ENCODE data around the gene NR6A1.

DNA sequence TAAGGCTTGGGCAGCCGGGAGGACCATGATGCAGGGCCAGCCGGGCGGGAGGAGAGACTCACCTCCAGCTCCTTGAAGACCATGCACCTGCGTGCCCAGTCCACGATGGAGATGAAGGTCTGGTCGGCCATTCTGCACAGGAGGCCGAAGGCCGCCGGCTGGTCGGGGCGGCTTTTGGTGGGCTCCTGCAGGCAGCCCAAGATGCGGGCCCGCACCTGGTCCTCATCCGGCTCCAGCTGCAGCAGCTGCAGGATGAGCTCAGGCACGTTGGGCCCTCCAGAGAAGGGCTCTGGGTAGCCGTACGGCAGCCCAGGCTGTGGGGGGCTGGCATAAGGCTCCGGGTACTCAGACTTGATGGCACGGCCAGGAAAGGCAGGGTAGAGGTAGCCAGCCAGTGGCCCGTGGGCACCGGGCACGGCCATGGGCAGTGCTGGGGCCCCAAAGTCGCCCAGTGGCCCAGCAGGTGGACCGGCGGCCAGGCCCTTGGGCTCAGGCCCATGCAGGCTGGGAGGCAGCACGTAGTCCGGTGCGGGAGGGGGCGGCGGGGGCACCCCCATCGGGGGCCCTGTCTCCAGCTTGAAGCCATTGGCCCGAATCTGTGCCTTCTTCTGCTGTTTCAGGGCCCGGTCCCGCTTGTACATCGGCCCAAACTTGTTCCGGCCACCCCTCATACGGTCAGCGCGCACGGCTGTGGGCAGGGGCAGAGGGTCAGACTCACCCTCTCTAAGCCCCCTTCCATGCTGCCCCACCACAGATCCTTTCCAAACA, 270.9 kb downstream of the NR6A1 start:
- TF ChIP-seq, protein P1, sequence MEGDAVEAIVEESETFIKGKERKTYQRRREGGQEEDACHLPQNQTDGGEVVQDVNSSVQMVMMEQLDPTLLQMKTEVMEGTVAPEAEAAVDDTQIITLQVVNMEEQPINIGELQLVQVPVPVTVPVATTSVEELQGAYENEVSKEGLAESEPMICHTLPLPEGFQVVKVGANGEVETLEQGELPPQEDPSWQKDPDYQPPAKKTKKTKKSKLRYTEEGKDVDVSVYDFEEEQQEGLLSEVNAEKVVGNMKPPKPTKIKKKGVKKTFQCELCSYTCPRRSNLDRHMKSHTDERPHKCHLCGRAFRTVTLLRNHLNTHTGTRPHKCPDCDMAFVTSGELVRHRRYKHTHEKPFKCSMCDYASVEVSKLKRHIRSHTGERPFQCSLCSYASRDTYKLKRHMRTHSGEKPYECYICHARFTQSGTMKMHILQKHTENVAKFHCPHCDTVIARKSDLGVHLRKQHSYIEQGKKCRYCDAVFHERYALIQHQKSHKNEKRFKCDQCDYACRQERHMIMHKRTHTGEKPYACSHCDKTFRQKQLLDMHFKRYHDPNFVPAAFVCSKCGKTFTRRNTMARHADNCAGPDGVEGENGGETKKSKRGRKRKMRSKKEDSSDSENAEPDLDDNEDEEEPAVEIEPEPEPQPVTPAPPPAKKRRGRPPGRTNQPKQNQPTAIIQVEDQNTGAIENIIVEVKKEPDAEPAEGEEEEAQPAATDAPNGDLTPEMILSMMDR (IDR thresholded peaks at IDR 0.05): no peak
- TF ChIP-seq POLR2A (IDR thresholded peaks at IDR 0.05): no peak
